Upper lobe of left lung (tissue), 4 donors: ENCODE measurements around the gene TOP1.

Source experiments
- CTCF ChIP-seq, 6 experiments: fragments of 450-650 bp in 4 of 6; fragments of 200-600 bp in 2 of 6; sonication (generic) in 2 of 6; IDR thresholded peaks; one replicate each; pipeline ENCODE4 v1.5.1; 2016 to 2019; ENCODE audit warnings: antibody characterized with exemption in 6 of 6
- POLR2A ChIP-seq, 4 donors: fragments of 450-650 bp; IDR thresholded peaks; one replicate each; pipeline ENCODE4 v1.5.1; 2016 to 2017; ENCODE audit warnings: antibody characterized with exemption in 4 of 4, mild to moderate bottlenecking in 2 of 4

GRCh38 chr20:41035207-41035606, 6.6 kb downstream of the TOP1 start:
- TF ChIP-seq CTCF (IDR thresholded peaks at IDR 0.05): no peak
- TF ChIP-seq POLR2A (IDR thresholded peaks at IDR 0.05): no peak
